ENCODE measurements around the gene SPTB. TPM values are rescaled to one million over a fixed set of nuclear protein-coding genes. Genes with fewer than 3 reads are reported as not detected.

Gene SPTB
- total RNA-seq, 1 donor from 2014 or later, result 1.8 TPM

GRCh38 chr14:64816221-64816783 is 63.4 kb downstream of the SPTB start:
- H3K4me3 ChIP-seq (ENCODE audit: low read depth, low read length), result no peak overlapping the region
- no peak for DNase-seq (ENCODE audit: low read depth)
- TF ChIP-seq CTCF (conservative IDR thresholded peaks at IDR 0.05; ENCODE audit: low read depth, low read length), result no peak

GRCh38 chr14:64815257-64815656 is 64.5 kb downstream of the SPTB start:
- no peak for TF ChIP-seq CTCF (conservative IDR thresholded peaks at IDR 0.05; ENCODE audit: low read depth, low read length)
- no peak overlapping the region for H3K4me3 ChIP-seq (ENCODE audit: low read depth, low read length)
- DNase-seq (ENCODE audit: low read depth), result no peak

- no peak overlapping the region for H3K4me3 ChIP-seq (ENCODE audit: low read depth, low read length)
- no peak for DNase-seq (ENCODE audit: low read depth)
- TF ChIP-seq CTCF (conservative IDR thresholded peaks at IDR 0.05; ENCODE audit: low read depth, low read length), result no peak
Observed at GRCh38 chr14:64812412-64812811, 67.3 kb downstream of the SPTB start.

- no peak overlapping the region for H3K4me3 ChIP-seq (ENCODE audit: low read depth, low read length)
- TF ChIP-seq CTCF (conservative IDR thresholded peaks at IDR 0.05; ENCODE audit: low read depth, low read length), result no peak
- DNase-seq (ENCODE audit: low read depth), result no peak
Observed at GRCh38 chr14:64811676-64812075, 68.0 kb downstream of the SPTB start.

- H3K4me3 ChIP-seq (ENCODE audit: low read depth, low read length), result no peak overlapping the region
- no peak for TF ChIP-seq CTCF (conservative IDR thresholded peaks at IDR 0.05; ENCODE audit: low read depth, low read length)
- no peak for DNase-seq (ENCODE audit: low read depth)
Observed at GRCh38 chr14:64808449-64808848, 71.3 kb downstream of the SPTB start.

GRCh38 chr14:64807551-64807950 is 72.2 kb downstream of the SPTB start:
- DNase-seq (ENCODE audit: low read depth), result no peak
- no peak for TF ChIP-seq CTCF (conservative IDR thresholded peaks at IDR 0.05; ENCODE audit: low read depth, low read length)
- no peak overlapping the region for H3K4me3 ChIP-seq (ENCODE audit: low read depth, low read length)

GRCh38 chr14:64806862-64807495 is 72.7 kb downstream of the SPTB start:
- H3K4me3 ChIP-seq (ENCODE audit: low read depth, low read length), result no peak overlapping the region

More at GRCh38 chr14:64806862-64807495, 72.7 kb downstream of the SPTB start:
- no peak for TF ChIP-seq CTCF (conservative IDR thresholded peaks at IDR 0.05; ENCODE audit: low read depth, low read length)
- DNase-seq (ENCODE audit: low read depth), result no peak
